Upper lobe of left lung (tissue), 6 donors: ENCODE measurements around the gene GLRA3. TPM values are rescaled to one million over a fixed set of nuclear protein-coding genes. Genes with fewer than 3 reads are reported as not detected.
A peak's percentile ranks its signal among the peaks of the same experiment; 100 is the strongest.

Experiments used
- ATAC-seq, 2 donors: fragments of 200-7000 bp; cut with Tn5 transposase; one replicate each; pipeline ENCODE4 v1.9.1; 2022; ENCODE audit warnings: mild to moderate bottlenecking in 2 of 2, moderate library complexity in 2 of 2; ENCODE audit not compliant: low FRiP score in 2 of 2
- DNase-seq, 2 donors: peaks; one replicate each; pipeline ENCODE4 v3.0.0-alpha.2; 2019 to 2020
- H3K27ac ChIP-seq, 4 donors: fragments of 200-600 bp; sonication (generic); one replicate each; pipeline ENCODE4 v1.5.1; 2016 to 2019
- H3K27me3 ChIP-seq, 4 donors: fragments of 200-600 bp; sonication (generic); one replicate each; pipeline ENCODE4 v1.5.1; 2017 to 2019
- H3K36me3 ChIP-seq, 4 donors: fragments of 200-600 bp; sonication (generic); one replicate each; pipeline ENCODE4 v1.5.1; 2016 to 2019
- H3K4me1 ChIP-seq, 4 donors: fragments of 200-600 bp; sonication (generic); one replicate each; pipeline ENCODE4 v1.5.1; 2018 to 2019
- H3K4me3 ChIP-seq, 4 donors: fragments of 200-600 bp; sonication (generic); one replicate each; pipeline ENCODE4 v1.5.1; 2017 to 2019; ENCODE audit warnings: mild to moderate bottlenecking in 2 of 4, moderate library complexity in 1 of 4
- H3K9me3 ChIP-seq, 4 donors: fragments of 200-600 bp; sonication (generic); one replicate each; pipeline ENCODE4 v1.5.1; 2018 to 2019
- EP300 ChIP-seq, 4 donors: sonication (generic); formaldehyde crosslinking; IDR thresholded peaks; one replicate each; pipeline ENCODE4 v1.5.1; 2017; ENCODE audit warnings: antibody characterized with exemption in 4 of 4, control low read depth in 2 of 4
- POLR2A ChIP-seq, 4 donors: fragments of 450-650 bp; IDR thresholded peaks; one replicate each; pipeline ENCODE4 v1.5.1; 2016 to 2017; ENCODE audit warnings: antibody characterized with exemption in 4 of 4, mild to moderate bottlenecking in 2 of 4
- POLR2AphosphoS5 ChIP-seq, 2 donors: sonication (generic); formaldehyde crosslinking; IDR thresholded peaks; one replicate each; pipeline ENCODE4 v1.5.1; 2017; ENCODE audit warnings: antibody characterized with exemption in 2 of 2
- WGBS, 2 donors: methylation state at CpG; one replicate each; pipeline ENCODE4 v1.1.5; 2017 to 2018; 5-methylcytosine and 5-hydroxymethylcytosine counted together
- total RNA-seq, 6 donors: library from RNA; depleted of rRNA in 4 of 6; stranded (reverse); fragments of >200 nt in 4 of 6; gene quantifications; one replicate each; pipeline versions ENCODE4 v1.1.0 to v1.2.1, GENCODE V29; 2016 to 2021
- TF ChIP-seq, protein P1 (sequence below), 6 experiments: fragments of 450-650 bp in 4 of 6; fragments of 200-600 bp in 2 of 6; sonication (generic) in 2 of 6; IDR thresholded peaks; one replicate each; pipeline ENCODE4 v1.5.1; 2016 to 2019; ENCODE audit warnings: antibody characterized with exemption in 6 of 6
- donor health status: DM: no; HTN: no; CAD: no; lungs with moderate emphysema.
- donor health status: DM: no; HTN: yes; CAD: no; lungs with severe emphysema.

The GLRA3 gene
- total RNA-seq, 6 donors from 2014 or later, result 0.03 to 0.33 (median 0.15) TPM; not detected in 3

DNA sequence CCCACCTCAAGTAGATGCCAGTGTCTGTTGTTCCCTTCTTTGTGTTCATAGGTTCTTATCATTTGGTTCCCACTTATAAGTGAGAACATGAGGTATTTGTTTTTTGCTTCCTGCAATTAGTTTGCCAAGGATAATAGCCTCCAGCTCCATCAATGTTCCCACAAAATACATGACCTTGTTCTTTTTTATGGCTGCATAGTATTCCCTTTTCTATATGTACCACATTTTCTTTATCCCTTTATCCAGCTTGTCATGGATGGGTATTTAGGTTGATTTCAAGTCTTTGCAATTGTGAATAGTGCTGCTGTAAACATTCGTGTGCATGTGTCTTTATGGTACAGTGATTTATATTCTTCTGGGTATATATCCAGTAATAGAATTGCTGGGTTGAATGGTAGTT is 138.4 kb downstream of the GLRA3 start:
- Histone ChIP-seq H3K4me1 (no peaks in the 10 kb centered on the region), H3K4me3 (no peak overlapping the region), H3K27ac (no peak overlapping the region), H3K36me3 (no peaks in the 10 kb centered on the region), H3K27me3 (no peaks in the 10 kb centered on the region), H3K9me3 (peaks cover 0 to 11% (median 4%) of the 10 kb centered on the region in 4 donors)
- DNase-seq, result no peak
- 88 to 93% methylated on average over 1 of the region's 1 CpG for WGBS, 2 donors
- no peak for ATAC-seq
- TF ChIP-seq, protein P1, sequence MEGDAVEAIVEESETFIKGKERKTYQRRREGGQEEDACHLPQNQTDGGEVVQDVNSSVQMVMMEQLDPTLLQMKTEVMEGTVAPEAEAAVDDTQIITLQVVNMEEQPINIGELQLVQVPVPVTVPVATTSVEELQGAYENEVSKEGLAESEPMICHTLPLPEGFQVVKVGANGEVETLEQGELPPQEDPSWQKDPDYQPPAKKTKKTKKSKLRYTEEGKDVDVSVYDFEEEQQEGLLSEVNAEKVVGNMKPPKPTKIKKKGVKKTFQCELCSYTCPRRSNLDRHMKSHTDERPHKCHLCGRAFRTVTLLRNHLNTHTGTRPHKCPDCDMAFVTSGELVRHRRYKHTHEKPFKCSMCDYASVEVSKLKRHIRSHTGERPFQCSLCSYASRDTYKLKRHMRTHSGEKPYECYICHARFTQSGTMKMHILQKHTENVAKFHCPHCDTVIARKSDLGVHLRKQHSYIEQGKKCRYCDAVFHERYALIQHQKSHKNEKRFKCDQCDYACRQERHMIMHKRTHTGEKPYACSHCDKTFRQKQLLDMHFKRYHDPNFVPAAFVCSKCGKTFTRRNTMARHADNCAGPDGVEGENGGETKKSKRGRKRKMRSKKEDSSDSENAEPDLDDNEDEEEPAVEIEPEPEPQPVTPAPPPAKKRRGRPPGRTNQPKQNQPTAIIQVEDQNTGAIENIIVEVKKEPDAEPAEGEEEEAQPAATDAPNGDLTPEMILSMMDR (IDR thresholded peaks at IDR 0.05), result no peak
- TF ChIP-seq POLR2AphosphoS5 (IDR thresholded peaks at IDR 0.05) (no peak), POLR2A (IDR thresholded peaks at IDR 0.05) (no peak), EP300 (IDR thresholded peaks at IDR 0.05) (no peak)

- 61 to 80% methylated on average over 4 of the region's 4 CpGs for WGBS, 2 donors
- ATAC-seq (no peak), DNase-seq (no peak)
- no peaks in the 10 kb centered on the region for H3K36me3 ChIP-seq
- TF ChIP-seq POLR2AphosphoS5 (IDR thresholded peaks at IDR 0.05) (no peak), EP300 (IDR thresholded peaks at IDR 0.05) (no peak), POLR2A (IDR thresholded peaks at IDR 0.05) (no peak)
- TF ChIP-seq, protein P1 (IDR thresholded peaks at IDR 0.05), result no peak
- no peak overlapping the region for H3K4me3 ChIP-seq
- H3K27ac ChIP-seq, result no peak overlapping the region
- H3K27me3 ChIP-seq, result no peaks in the 10 kb centered on the region
- peaks cover 0 to 11% (median 4%) of the 10 kb centered on the region in 4 donors for H3K9me3 ChIP-seq
- H3K4me1 ChIP-seq, result no peaks in the 10 kb centered on the region
Observed at GRCh38 chr4:174689618-174690017, 139.4 kb downstream of the GLRA3 start.

DNA sequence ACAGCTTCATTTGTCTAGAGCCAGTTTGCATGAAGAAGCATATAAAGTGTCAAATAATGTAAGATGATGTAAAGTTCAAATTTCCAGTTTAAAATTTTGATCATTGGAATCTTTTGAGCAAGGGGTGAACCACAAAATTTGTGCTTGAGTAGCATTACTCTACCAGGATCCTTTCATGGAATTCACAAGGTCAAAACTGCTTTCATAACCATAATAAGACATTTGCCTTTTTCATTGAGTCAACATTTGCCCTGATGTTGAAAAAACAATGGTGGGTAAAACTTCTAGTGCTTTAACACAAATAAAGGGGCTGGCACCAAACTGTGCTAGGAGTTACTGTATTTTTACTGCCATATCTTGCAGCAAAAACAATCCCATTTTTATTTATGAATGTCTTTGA is 142.2 kb downstream of the GLRA3 start:
- DNase-seq, result no peak
- no peaks in the 10 kb centered on the region for H3K36me3 ChIP-seq
- peaks cover 0 to 11% (median 4%) of the 10 kb centered on the region in 4 donors for H3K9me3 ChIP-seq

GRCh38 chr4:174681723-174682300 is 147.2 kb downstream of the GLRA3 start:
- Histone ChIP-seq H3K4me3 (no peak overlapping the region), H3K4me1 (no peaks in the 10 kb centered on the region), H3K27ac (no peak overlapping the region), H3K27me3 (no peaks in the 10 kb centered on the region), H3K9me3 (no peaks in the 10 kb centered on the region), H3K36me3 (no peaks in the 10 kb centered on the region)
- TF ChIP-seq EP300 (IDR thresholded peaks at IDR 0.05) (no peak), POLR2A (IDR thresholded peaks at IDR 0.05) (no peak), POLR2AphosphoS5 (IDR thresholded peaks at IDR 0.05) (no peak)
- TF ChIP-seq, protein P1 (IDR thresholded peaks at IDR 0.05), result no peak
- 78% methylated on average over 4 of the region's 4 CpGs for whole genome bisulfite sequencing, 2 donors
- DNase-seq (no peak), ATAC-seq (peak in 1 of 2 donors; percentile 38)

More for the DNA sequence above, 142.2 kb downstream of the GLRA3 start:
- no peaks in the 10 kb centered on the region for H3K4me1 ChIP-seq
- H3K27ac ChIP-seq, result no peak overlapping the region
- no peak overlapping the region for H3K4me3 ChIP-seq
- ATAC-seq, result no peak
- TF ChIP-seq, protein P1 (IDR thresholded peaks at IDR 0.05), result no peak
- TF ChIP-seq POLR2A (IDR thresholded peaks at IDR 0.05) (no peak), POLR2AphosphoS5 (IDR thresholded peaks at IDR 0.05) (no peak), EP300 (IDR thresholded peaks at IDR 0.05) (no peak)
- no peaks in the 10 kb centered on the region for H3K27me3 ChIP-seq

DNA sequence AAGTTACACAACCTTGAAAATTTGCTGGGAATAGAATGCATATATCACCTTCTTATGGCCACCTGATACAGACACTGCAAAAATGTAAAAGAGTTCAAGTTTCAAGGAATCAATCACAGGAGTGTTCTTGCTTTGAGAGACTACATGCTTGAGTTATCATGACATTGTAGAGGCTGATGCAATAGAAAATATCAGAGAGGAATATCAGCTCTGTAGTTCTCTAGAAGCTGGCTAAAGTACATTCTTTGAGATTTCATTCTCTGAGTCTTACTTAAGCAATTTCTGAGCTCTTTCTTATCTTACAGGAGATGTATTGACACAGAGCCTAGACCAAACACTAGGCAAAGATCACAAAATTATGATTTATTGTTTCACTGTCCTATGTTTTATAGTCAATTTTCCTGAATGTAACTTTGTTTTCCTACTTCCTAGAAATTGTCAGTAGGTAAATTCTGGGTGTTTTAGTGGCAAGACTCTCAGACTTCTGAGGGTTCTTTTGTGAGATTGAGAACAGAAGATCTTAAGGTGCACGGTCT is 154.7 kb downstream of the GLRA3 start:
- ATAC-seq, result no peak
- TF ChIP-seq EP300 (IDR thresholded peaks at IDR 0.05) (no peak), POLR2A (IDR thresholded peaks at IDR 0.05) (no peak), POLR2AphosphoS5 (IDR thresholded peaks at IDR 0.05) (no peak)
- TF ChIP-seq, protein P1 (IDR thresholded peaks at IDR 0.05), result no peak
- WGBS, 2 donors, result 86 to 87% methylated on average over 1 of the region's 1 CpG

More for the DNA sequence above, 154.7 kb downstream of the GLRA3 start:
- Histone ChIP-seq H3K27ac (no peak overlapping the region), H3K4me3 (no peak overlapping the region), H3K36me3 (no peaks in the 10 kb centered on the region), H3K27me3 (no peaks in the 10 kb centered on the region), H3K4me1 (no peaks in the 10 kb centered on the region), H3K9me3 (no peaks in the 10 kb centered on the region)
- no peak for DNase-seq
